HG03196 (cell line): Measurements from ENCODE around the gene SGF29.
"Not testable (repeated sequence)": the region's sequence is repeated elsewhere in the genome, so short reads cannot be mapped to it uniquely, and the experiment has no call there.

Experiments used
- ATAC-seq: cut with Tn5 transposase; IDR thresholded peaks from one replicate; pipeline ENCODE4 v1.9.1; 2021; ENCODE audit not compliant: unreplicated experiment

The SGF29 gene

DNA sequence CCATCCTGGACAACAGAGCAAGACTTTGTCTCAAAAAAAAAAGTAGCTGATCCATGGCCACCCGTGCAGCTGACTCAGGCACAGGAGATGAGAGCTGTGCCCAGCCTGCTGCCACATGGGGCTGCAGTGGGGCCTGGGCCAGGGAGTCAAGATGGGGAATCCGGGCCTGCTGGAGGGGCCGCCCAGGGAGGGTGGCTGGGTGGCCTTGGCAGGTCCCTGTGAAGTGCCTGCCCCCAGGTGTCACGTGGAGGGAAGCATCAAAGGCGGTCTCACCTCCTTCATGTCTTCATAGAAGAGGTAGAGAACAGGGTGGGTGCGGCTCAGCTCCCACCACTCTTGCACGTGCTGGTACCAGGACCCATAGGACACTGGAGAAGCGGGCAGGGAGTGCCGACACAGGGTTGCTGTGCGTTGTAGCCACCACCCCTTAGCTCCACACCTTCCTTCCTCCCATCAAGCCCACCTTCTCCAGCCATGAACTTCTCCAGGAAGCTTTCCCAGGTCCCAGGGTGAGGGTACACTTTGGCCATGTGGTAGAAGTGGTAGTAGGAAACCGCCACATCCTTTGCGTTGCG, 39.3 kb downstream of the SGF29 start:
- ATAC-seq = no peak

DNA sequence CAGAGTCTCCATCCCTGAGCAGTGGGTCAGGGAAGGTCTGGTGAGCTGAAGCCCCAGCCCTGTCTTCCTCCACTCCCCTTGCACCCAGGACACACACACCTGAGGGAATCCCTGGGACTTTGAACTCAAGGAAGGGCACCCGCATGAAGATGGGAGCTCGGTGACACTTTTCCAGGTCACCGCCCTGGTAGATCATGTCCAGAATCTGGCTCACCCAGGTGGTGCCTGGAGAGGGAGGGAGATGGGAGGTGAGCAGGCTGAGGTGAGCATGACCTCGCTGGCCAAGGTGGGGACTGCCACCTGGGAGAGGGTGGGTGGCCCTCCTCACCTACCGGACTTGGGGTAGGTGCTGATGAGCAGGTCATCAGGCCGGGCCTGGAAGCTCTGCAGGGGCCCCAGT, 41.7 kb downstream of the SGF29 start:
- ATAC-seq = not testable (repeated sequence)

DNA sequence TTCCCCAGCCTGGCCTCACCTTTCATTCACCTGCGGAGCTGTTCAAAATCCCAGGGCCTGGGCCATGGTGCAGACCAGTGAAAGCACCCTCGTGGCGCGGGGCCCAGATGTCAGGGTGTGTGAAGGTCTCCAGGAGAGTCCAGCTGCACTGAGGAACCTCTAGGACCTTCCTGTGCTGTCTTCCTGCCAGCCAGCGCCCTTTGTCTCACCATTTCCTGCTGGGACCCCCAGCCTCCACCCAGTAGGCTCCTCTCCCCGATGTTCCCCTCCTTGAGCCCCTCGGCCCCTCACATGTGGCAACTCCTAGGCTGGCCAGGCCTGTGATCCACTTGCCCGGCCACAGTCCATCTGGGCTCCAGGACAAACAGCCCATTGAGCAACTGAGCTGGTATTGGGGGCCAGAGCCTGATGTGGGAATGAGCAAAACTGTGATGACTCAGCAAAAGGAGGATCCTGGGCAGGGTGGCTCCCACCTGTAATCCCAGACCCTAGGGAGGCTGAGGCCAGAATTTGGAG, 42.5 kb downstream of the SGF29 start:
- no peak for ATAC-seq

DNA sequence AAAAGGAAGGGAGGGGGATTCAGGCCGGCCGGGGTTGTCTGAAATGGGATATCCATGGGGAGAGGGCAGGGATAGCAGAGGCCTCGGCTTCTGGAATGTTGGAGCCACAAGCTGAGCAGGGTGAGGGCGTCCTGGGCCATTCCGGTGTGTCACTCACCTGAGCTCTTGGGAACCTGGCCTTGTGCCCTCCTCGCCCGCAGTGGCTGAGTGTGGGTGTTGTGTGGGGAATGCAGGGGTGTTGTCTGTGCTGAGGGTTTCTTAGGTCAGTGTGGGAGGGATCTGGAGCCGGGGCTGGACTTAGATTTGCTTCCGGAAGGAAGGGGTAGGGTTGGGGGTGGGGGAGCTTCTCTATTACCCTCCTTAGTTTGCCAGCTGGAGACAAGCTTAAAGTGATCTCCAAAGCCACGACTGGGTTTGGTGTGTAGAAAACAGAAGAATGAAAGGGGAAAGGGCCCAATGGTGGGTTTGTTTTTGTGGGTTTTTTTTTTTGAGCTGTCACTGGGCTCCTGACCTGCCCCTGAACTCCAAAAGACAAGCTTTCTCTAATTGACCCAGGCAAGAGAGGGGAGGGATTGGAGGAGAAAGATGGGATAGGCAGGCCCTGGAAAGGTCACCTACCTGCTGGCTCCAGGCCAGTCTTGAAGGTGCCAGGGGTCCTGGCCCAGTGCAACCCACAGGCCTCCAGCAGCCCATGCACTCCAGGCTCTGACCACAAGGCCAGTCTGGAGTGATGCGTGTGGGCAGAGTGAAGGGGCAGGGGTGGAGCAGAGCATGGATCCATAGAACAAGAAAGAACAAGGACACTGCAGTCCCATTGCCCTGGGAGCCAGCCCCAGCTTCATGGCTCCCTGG, 43.3 kb downstream of the SGF29 start, which contains the start of gene SULT1A2:
Gene SULT1A2 (minus strand): TSS at position 211 of the 852 bp plus-strand sequence. CDS start 1,120 bp downstream, outside the sequence.
- no peak for ATAC-seq

DNA sequence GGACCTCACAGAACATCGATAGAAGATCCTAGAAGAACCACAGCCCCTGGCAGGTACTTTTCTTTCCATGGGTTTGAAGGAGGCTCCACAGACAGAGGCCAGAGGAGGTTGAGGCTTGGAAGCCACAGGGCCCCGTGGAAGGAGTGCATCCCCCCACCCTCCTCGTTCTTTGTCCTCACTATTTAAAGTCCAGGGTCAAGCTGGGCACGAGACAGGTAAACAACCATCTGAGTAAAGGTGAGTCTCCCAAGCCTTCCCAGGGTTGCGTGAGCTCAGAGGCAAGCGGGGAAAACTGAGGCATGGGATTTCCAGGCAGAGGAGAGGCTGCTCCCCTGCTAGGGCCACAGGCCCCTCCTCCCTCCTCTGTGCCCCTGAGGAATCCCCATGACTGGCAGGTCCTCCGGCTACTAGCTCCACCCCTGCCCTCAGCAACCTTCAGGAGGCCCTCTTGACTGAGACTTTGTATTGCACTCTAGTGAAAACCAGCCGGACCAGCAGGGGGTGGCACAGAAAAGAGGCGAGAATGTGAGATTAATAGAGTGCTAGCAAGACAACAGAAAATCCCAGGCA, 44.1 kb downstream of the SGF29 start:
- ATAC-seq = no peak

DNA sequence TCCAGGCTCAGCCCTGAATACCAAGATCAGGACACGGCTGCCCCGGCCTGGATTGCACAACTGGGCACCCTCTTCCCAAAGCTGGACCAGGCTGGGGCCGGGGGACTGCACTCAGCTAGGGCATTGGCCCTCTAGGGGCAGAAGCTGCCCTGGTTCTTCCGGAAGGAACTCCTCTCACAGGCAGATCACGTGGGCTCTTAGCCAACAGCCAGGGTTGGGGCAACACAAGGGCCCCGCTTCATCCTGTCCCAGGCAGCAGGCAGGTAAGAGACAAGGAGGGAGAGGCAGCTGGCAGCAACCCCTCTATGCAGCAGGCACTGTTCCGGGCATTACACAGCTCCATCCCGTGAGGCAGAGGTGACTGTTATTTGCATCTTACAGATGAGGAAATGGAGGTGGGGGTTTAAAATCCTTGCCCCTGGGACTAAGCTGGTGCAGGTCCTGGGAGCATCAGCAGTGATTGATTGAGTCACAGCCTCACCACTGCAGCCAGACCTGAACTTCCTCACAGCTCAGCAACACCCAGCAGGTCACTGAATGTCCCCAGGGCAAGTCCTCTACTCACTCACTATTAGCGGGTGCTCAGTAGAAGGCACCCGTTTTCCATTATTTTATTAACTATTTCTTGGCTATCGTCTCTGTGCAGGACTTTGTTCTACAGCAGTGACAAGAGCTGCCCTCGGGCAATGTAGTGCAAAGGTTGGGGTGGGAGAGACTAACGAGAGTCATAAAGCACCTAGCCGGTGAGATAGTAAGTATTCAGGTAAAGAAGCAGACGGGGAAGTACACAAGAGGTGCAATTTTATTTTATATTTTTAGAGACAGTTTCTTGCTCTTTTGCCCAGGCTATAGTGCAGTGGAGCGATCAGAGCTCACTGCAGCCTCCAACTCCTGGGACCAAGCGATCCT, 45.9 kb downstream of the SGF29 start:
- ATAC-seq = not testable (repeated sequence)

DNA sequence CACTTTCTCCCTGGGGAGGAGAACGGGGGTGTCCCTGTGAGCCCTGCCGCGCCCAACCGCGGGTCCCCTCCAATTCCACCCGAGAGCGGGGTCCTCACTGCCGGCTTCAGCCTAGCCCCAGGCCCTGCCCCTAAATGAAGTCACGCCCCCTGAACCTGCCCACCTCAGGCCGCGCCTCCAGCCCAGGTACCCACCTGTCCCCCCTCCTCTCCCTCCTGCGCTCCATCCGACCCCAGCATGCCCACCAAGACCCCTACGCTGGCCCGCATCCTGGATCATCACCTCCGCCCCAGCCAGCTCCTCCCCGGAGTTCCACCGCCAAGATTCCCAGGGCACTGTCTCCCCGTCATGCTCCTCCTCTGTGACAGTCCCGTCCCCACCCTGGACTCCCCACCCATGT, 47.2 kb downstream of the SGF29 start:
- ATAC-seq = not testable (repeated sequence)

DNA sequence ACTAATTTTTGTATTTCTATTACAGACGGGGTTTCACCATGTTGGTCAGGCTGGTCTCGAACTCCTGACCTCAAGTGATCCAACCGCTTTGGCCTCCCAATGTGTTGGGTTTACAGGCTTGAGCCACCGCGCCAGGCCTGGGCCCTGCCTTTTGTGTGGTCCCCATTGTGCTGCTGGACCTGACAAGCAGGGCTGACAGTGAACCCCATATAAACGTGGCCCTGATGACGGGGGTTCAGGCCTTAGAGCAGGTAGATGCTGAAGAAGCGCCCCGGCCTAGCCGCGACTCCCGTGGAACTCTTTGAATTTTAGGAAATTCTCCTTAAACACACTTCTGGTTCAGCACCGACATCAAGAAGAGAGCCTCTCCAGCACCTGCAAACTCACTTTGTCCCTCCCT, 47.9 kb downstream of the SGF29 start:
- ATAC-seq = not testable (repeated sequence)

DNA sequence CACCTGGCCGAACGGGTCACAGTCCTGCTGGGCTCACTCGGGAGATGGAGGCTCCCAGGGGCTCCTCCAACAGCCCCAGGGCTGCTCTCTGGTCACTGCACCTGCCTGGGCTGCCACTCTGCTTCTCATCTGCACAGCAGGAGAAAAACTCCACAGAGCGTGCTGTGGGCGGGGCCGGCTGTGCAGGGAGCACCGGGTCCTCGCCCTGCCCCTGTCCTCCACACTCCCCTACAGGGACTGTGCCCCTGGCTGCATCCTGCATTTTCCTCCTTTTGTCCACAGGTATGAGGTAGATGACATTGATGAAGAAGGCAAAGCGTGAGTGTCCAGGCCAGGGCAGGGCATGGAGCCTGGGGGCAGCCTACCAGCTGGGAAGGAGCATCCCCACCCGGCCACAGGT, 48.3 kb downstream of the SGF29 start:
- not testable (repeated sequence) for ATAC-seq

DNA sequence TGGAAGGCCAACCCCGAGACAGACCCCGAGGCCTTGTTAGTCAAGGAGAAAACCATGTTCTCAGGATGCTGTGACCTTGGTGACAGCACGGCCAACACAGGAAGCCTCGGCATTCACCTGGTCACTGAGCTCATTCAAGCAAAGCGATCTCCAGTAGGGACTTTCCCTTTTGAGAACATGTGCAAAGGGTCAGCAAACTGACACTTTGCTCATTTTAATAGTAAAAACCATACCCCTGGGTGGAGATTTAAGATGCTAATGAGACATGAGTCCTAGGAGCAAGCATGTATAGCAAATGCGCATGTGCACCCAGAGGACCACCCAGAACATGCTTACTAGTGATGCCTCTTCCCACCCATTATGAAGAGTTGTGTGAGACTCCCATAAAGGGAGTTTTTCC, 48.8 kb downstream of the SGF29 start:
- ATAC-seq = no peak

DNA sequence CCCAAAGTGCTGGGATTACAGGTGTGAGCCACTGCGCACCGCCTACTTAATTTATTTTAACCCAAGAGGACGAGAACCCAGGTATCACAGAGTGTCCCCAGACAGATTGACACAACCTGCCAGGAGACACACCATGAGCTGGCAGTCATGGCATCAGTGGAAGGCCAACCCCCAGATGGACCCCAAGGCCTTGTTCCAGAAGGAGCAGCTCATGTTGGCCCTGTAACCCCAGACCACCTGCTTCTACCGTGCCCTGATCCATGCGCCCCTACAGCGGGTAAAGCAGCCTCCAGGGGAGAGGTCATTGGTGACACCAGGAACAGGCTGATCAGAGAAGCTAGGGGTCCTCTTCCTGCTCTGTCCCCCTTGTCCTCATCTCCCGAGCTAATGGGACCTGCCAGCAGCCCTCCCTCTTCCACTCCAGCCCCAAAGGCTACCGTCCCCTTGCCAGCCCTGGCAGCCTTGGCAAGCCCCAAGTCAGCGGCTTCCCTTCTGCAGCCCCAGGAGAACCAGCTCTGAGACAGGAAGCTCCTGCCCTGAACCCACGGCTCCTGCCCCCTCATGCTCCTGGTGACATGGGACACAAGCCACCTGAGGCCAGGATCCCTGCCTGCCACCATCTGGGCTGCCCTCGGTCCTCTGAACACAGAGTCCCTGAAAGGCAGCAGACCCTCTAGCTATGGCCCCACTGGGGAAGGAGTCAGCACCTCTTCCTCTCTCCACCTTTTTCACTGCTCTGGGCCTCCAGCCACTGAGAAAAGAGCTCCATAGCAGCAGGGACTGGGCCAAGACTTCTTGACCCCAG, 49.9 kb downstream of the SGF29 start:
- ATAC-seq = no peak

DNA sequence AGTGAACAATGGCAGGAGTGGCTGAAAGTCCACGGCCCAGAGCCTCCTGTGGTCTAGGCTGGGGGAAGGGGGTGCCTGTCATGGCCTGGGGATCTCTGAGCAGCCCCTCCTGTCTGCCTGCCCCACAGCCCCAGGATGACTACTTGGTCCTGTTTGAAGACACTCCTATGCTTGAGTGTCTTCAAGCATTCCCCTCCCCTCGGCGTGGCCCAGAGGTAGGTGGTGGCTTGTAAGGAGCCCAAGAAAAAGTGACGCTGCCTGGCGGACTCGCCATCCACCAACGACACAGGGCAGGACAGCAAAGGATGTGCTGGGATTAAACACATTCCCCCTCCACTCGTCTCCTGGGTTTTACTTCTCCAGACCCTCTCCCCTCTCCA, 50.5 kb downstream of the SGF29 start:
- ATAC-seq = no peak

DNA sequence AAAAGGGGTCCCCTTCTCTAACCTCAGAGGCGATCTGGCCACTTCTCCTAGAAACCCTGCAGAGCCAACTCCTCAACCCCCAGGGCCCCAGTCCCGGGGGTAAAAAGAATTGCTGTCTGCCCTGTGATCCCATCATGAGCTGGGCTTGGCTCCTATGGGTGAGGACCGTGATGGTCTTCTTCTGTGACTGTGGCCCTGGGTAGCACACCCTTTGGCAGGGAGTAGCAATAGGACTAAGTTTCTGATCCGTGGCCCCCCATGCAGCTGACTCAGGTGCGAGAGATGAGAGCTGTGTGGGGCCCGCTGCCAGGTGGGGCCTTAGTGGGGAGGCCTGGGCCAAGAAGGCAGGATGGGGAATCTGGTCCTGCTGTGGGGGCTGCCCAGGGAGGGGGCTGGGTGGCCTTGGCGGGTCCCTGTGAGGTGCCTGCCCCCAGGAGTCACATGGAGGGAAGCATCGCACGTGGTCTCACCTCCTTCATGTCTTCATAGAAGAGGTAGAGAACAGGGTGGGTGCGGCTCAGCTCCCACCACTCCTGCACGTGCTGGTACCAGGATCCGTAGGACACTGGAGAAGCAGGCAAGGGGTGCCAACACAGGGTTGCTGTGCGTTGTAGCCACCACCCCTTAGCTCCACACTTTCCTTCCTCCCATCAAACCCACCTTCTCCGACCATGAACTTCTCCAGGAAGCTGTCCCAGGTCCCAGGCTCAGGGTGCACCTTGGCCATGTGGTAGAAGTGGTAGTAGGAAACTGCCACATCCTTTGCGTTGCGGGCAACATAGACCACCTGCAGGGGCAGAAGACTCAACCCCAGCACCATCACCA, 52.8 kb downstream of the SGF29 start:
- no peak for ATAC-seq

DNA sequence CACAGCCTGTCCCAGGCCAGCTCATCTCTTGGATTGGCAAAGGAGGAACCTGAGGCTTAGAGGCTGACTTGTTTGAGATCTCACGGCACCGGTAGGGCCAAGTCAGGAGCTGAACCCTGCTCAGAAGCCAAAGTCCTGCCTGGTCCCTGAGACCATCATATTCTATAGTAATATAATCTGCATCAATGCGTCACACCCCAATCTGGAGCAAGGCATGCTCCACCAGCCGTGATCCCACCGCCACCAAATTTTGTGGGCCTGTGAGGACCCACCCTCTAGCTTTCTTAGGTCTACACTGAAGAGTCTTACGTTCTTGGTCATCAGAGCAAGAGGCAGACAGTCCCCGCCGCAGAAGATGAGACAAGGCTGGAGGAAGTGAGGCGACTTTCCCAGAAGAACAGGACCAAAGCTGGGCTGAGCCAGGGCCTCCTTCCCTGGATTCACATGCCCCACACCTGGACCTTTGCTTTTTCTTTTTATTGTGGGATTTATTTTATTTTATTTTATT, 53.5 kb downstream of the SGF29 start:
- ATAC-seq = no peak

DNA sequence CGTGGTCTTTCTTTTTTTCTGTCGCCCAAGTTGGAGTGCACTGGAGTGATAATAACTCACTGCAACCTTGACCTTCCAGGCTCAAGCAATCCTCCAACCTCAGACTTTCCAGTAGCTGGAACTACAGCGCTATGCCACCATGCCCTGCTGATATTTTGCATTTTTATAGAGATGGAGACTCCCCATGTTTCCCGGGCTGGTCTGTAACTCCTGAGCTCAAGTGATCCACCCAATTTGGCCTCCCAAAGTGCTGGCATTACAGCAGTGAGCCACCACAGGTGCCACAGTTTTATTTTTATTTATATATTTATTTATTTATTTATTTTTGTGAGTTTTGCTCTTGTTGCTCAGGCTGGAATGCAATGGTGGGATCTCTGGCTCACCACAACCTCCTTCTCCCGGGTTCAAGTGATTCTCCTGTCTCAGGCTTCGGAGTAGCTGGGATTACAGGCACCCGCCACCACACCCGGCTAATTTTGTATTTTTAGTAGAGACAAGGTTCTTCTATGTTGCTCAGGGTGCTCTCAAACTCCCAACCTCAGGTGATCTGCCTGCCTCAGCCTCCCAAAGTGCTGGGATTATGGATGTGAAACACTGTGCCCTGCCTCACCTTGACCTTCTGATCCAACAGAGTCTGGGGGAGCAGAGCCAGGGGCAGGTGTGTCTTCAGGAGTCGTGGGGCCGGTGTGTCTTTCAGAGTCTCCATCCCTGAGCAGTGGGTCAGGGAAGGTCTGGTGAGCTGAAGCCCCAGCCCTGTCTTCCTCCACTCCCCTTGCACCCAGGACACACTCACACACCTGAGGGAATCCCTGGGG, 54.2 kb downstream of the SGF29 start:
- ATAC-seq = not testable (repeated sequence)

DNA sequence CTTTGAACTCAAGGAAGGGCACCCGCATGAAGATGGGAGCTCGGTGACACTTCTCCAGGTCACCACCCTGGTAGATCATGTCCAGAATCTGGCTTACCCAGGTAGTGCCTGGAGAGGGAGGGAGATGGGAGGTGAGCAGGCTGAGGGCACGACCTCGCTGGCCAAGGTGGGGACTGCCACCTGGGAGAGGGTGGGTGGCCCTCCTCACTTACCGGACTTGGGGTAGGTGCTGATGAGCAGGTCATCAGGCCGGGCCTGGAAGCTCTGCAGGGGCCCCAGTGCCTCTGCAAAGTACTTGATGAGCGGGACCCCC, 54.7 kb downstream of the SGF29 start:
- not testable (repeated sequence) for ATAC-seq

DNA sequence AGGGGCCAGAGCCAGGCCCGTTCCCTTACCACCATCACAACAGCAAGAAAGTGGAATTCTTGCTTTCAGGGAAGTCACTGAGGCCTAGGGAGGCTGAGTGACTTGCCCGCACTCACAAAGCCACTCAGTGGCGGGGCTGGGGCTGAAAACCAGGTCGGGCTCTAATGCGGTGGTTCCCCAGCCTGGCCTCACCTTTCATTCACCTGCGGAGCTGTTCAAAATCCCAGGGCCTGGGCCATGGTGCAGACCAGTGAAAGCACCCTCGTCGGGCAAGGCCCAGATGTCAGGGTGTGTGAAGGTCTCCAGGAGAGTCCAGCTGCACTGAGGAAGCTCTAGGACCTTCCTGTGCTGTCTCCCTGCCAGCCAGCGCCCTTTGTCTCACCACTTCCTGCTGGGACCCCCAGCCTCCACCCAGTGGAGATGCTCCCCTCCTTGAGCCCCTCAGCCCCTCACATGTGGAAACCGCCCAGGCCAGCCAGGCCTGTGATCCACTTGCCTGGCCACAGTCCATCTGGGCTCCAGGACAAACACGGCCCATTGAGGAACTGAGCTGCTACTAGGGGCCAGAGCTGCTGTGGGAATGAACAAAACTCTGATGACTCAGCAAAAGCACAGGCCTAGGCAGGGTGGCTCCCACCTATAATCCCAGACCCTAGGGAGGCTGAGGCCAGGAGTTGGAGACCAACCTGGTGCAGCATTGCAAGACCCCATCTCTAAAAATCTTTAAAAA, 55.3 kb downstream of the SGF29 start:
- ATAC-seq = not testable (repeated sequence)
